ENCODE data around the gene UBR1. TPM values are rescaled to one million over a fixed set of nuclear protein-coding genes. Genes with fewer than 3 reads are reported as not detected.

The UBR1 gene
- total RNA-seq, 4 donors from 2014 or later: 28.8 to 42.0 (median 31.0) TPM

- no peak for DNase-seq (ENCODE audit: low spot score in 2 of 2)
- Histone ChIP-seq H3K27me3 (no peaks in the 10 kb centered on the region), H3K27ac (no peak overlapping the region), H3K36me3 (peaks cover 0 to 73% (median 10%) of the 10 kb centered on the region in 3 donors), H3K4me3 (no peak overlapping the region), H3K4me1 (no peaks in the 10 kb centered on the region), H3K9me3 (no peaks in the 10 kb centered on the region)
- 89 to 93% methylated on average over 4 of the region's 4 CpGs for WGBS, 2 donors
- no peak for TF ChIP-seq EP300 (IDR thresholded peaks at IDR 0.05)
- TF ChIP-seq CTCF (IDR thresholded peaks at IDR 0.05): no peak
- TF ChIP-seq POLR2A (IDR thresholded peaks at IDR 0.05): no peak
These were observed 35.6 kb downstream of the UBR1 start for GRCh38 chr15:43070249-43070648.

DNA sequence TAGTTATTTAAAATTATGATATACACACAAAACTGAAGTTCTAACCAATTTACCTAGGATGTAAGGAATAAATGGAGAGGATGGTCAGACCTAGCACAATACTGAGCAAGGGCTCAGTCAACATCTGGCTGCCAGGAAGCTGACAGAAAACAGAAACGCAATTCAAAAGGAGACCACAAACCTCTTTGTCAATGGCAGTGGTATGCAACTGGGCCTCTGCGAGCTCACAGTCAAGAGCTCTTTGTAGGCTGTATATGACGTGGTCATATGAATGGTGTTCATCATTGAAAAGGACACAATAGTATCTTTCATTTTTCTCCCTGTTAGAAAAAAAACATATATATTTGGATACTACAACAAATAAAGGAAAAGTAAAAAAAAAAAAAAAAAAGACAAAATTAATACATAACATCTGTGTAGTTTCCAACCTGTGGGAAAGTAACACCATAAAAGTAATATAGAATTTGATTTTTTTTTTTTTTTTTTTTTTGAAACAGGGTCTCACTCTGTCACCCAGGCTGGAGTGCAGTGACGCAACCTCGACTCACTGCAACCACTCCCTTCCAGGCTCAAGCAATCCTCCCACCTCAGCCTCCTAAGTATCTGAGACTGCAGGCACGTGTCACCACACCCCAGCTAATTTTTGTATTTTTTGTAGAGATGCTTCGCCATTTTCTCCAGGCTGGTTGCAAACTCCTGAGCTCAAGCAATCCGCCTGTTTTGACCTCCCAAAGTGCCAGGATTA is 37.9 kb downstream of the UBR1 start:
- Histone ChIP-seq H3K4me1 (no peaks in the 10 kb centered on the region), H3K4me3 (no peak overlapping the region), H3K36me3 (peaks cover 0 to 64% (median 10%) of the 10 kb centered on the region in 3 donors), H3K27me3 (no peaks in the 10 kb centered on the region), H3K27ac (no peak overlapping the region), H3K9me3 (no peaks in the 10 kb centered on the region)
- WGBS, 2 donors: 64 to 74% methylated on average over 8 of the region's 8 CpGs
- DNase-seq (ENCODE audit: low spot score in 2 of 2): no peak
- no peak for TF ChIP-seq CTCF (IDR thresholded peaks at IDR 0.05)
- no peak for TF ChIP-seq POLR2A (IDR thresholded peaks at IDR 0.05)
- TF ChIP-seq EP300 (IDR thresholded peaks at IDR 0.05): no peak

- H3K27me3 ChIP-seq: no peaks in the 10 kb centered on the region
- H3K4me1 ChIP-seq: no peaks in the 10 kb centered on the region
- H3K4me3 ChIP-seq: no peak overlapping the region
- TF ChIP-seq POLR2A (IDR thresholded peaks at IDR 0.05) (no peak), CTCF (IDR thresholded peaks at IDR 0.05) (no peak), EP300 (IDR thresholded peaks at IDR 0.05) (no peak)
- H3K36me3 ChIP-seq: peaks cover 0 to 100% (median 11%) of the 10 kb centered on the region in 3 donors
- no peak for DNase-seq (ENCODE audit: low spot score in 2 of 2)
- no peaks in the 10 kb centered on the region for H3K9me3 ChIP-seq
- no peak overlapping the region for H3K27ac ChIP-seq
These were observed 49.1 kb downstream of the UBR1 start for GRCh38 chr15:43056696-43057095.

DNA sequence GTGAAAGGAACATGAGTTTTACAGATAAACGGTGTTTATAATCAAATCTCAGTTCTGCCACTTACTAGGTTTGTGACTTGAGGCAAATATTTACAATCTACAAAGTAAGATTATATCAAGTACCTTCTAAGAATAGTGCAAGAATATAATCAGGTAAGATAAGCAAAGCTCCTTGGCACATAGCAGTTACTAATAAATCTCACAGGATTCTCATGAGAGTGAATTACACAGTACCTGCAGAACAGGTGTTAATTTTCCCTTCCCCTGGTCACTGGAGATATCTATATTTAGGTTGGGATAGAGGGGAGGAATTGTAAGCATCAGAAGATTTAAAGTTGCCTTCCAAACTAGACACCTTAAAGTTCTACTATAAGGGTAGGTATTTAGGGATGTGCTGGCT is 53.0 kb downstream of the UBR1 start:
- no peak overlapping the region for H3K27ac ChIP-seq
- no peak overlapping the region for H3K4me3 ChIP-seq
- H3K4me1 ChIP-seq: no peaks in the 10 kb centered on the region
- 84 to 97% methylated on average over 1 of the region's 1 CpG for WGBS, 2 donors
- DNase-seq (ENCODE audit: low spot score in 2 of 2): no peak
- H3K27me3 ChIP-seq: no peaks in the 10 kb centered on the region
- TF ChIP-seq CTCF (IDR thresholded peaks at IDR 0.05): no peak
- no peak for TF ChIP-seq POLR2A (IDR thresholded peaks at IDR 0.05)
- TF ChIP-seq EP300 (IDR thresholded peaks at IDR 0.05): no peak
- H3K9me3 ChIP-seq: no peaks in the 10 kb centered on the region
- peaks cover 0 to 99% (median 17%) of the 10 kb centered on the region in 3 donors for H3K36me3 ChIP-seq

- H3K4me1 ChIP-seq: no peaks in the 10 kb centered on the region
- WGBS, 2 donors: 94 to 95% methylated on average over 2 of the region's 2 CpGs
- peaks cover 0 to 97% (median 11%) of the 10 kb centered on the region in 3 donors for H3K36me3 ChIP-seq
- H3K9me3 ChIP-seq: no peaks in the 10 kb centered on the region
- TF ChIP-seq EP300 (IDR thresholded peaks at IDR 0.05) (no peak), CTCF (IDR thresholded peaks at IDR 0.05) (no peak), POLR2A (IDR thresholded peaks at IDR 0.05) (no peak)
- no peak overlapping the region for H3K4me3 ChIP-seq
- H3K27me3 ChIP-seq: no peaks in the 10 kb centered on the region
- no peak for DNase-seq (ENCODE audit: low spot score in 2 of 2)
- H3K27ac ChIP-seq: no peak overlapping the region
These were observed 56.9 kb downstream of the UBR1 start for GRCh38 chr15:43048935-43049334.

Data from tibial nerve (tissue), 4 donors.